B cell (primary cell): ENCODE measurements around the gene IGSF3. TPM values are rescaled to one million over a fixed set of nuclear protein-coding genes. Genes with fewer than 3 reads are reported as not detected.

ENCODE experiments used
- ATAC-seq: fragments of 200-7000 bp; cut with Tn5 transposase; one replicate; pipeline ENCODE4 v1.10.0; 2021; ENCODE audit warnings: low read depth, mild to moderate bottlenecking, moderate number of reproducible peaks, moderate library complexity
- CTCF ChIA-PET: fragments of 350-600 bp; sonication (Branson Sonifier 250); formaldehyde crosslinking; loops from one replicate; lab custom pipeline; 2021; ENCODE audit warnings: antibody characterized with exemption, inconsistent platforms; lab: Charles Lee
- POLR2A ChIA-PET: fragments of 350-600 bp; sonication (Branson Sonifier 250); formaldehyde crosslinking; loops from one replicate; lab custom pipeline; 2021; ENCODE audit warnings: antibody characterized with exemption; lab: Charles Lee
- DNase-seq: peaks from one replicate; pipeline ENCODE4 v3.0.0; 2013
- H2AFZ ChIP-seq: 2 replicates; pipeline ENCODE4 v1.6.1; 2012; ENCODE audit warnings: mild to moderate bottlenecking, low read depth, low read length; ENCODE audit not compliant: insufficient read depth, poor library complexity, severe bottlenecking
- H3K27ac ChIP-seq, 2 donors: 1 replicate in 1 of 2; 2 replicates in 1 of 2; pipeline ENCODE4 v1.5.1; 2012 to 2013; ENCODE audit warnings: low read length in 2 of 2, mild to moderate bottlenecking in 2 of 2, moderate library complexity in 1 of 2
- H3K27me3 ChIP-seq, 4 experiments: fragments of 200-600 bp in 1 of 4; sonication (generic) in 1 of 4; replicated peaks in 1 of 4; 1 replicate in 2 of 4; 2 replicates in 2 of 4; pipeline versions ENCODE4 v1.6.1 to v1.7.0; 2013 to 2016; ENCODE audit warnings: low read length in 3 of 4, mild to moderate bottlenecking in 2 of 4, mixed read lengths in 1 of 4, moderate library complexity in 1 of 4; ENCODE audit not compliant: insufficient read depth in 4 of 4, control insufficient read depth in 3 of 4; ENCODE audit errors: control extremely low read depth in 1 of 4
- H3K36me3 ChIP-seq, 2 experiments: replicated peaks in 1 of 2; 1 replicate in 1 of 2; 2 replicates in 1 of 2; pipeline versions ENCODE4 v1.6.1 to v1.7.1; 2013; ENCODE audit warnings: low read length in 1 of 2; ENCODE audit not compliant: insufficient read depth in 2 of 2, control insufficient read depth in 1 of 2; ENCODE audit errors: control extremely low read depth in 1 of 2, extremely low read depth in 1 of 2
- H3K4me1 ChIP-seq, 2 donors: fragments of 200-600 bp in 1 of 2; sonication (generic) in 1 of 2; 1 replicate in 1 of 2; 2 replicates in 1 of 2; pipeline versions ENCODE4 v1.5.1 to v1.6.1; 2013 to 2017; ENCODE audit warnings: low read length in 2 of 2; ENCODE audit not compliant: control insufficient read depth in 2 of 2, insufficient read depth in 2 of 2
- H3K4me2 ChIP-seq: replicated peaks from 2 replicates; pipeline ENCODE3; 2012; ENCODE audit warnings: mild to moderate bottlenecking, low read depth, low read length; ENCODE audit not compliant: poor library complexity, severe bottlenecking
- H3K4me3 ChIP-seq, 5 experiments: fragments of 200-600 bp in 1 of 5; sonication (generic) in 1 of 5; 1 replicate in 3 of 5; 2 replicates in 2 of 5; pipeline versions ENCODE4 v1.5.1 to v1.7.0; 2011 to 2016; ENCODE audit warnings: low read length in 4 of 5, mild to moderate bottlenecking in 4 of 5, low read depth in 2 of 5, control low read depth in 1 of 5, moderate library complexity in 1 of 5; ENCODE audit not compliant: insufficient read depth in 1 of 5; ENCODE audit errors: control extremely low read depth in 1 of 5, extremely low read depth in 1 of 5
- H3K79me2 ChIP-seq: fragments of 200-600 bp; sonication (generic); one replicate; pipeline ENCODE4 v1.6.0; 2016; ENCODE audit warnings: low read length; ENCODE audit not compliant: control insufficient read depth, insufficient read depth
- H3K9ac ChIP-seq: fragments of 200-600 bp; sonication (generic); 2 replicates; pipeline ENCODE4 v1.6.1; 2017; ENCODE audit warnings: mild to moderate bottlenecking, low read length, moderate library complexity
- H3K9me3 ChIP-seq, 3 donors: one replicate each; pipeline versions ENCODE4 v1.6.1 to v1.7.1; 2013; ENCODE audit warnings: low read length in 2 of 3; ENCODE audit not compliant: control insufficient read depth in 2 of 3, insufficient read depth in 1 of 3; ENCODE audit errors: control extremely low read depth in 1 of 3
- H4K20me1 ChIP-seq: 2 replicates; pipeline ENCODE4 v1.6.0; 2012; ENCODE audit warnings: mild to moderate bottlenecking, low read length; ENCODE audit not compliant: insufficient read depth, control insufficient read depth, poor library complexity, severe bottlenecking
- H3K27ac Mint-ChIP-seq: one replicate; pipeline ENCODE4 v1.8.0; 2021; ENCODE audit warnings: mixed read lengths
- H3K27me3 Mint-ChIP-seq: one replicate; pipeline ENCODE4 v1.8.0; 2021; ENCODE audit warnings: mixed read lengths
- H3K4me1 Mint-ChIP-seq: one replicate; pipeline ENCODE4 v1.8.0; 2021; ENCODE audit warnings: mixed read lengths
- H3K4me3 Mint-ChIP-seq: one replicate; pipeline ENCODE4 v1.8.0; 2021; ENCODE audit warnings: mixed read lengths
- H3K9me3 Mint-ChIP-seq: one replicate; pipeline ENCODE4 v1.8.0; 2022; ENCODE audit warnings: mixed read lengths; ENCODE audit not compliant: insufficient read depth
- EZH2 ChIP-seq: IDR thresholded peaks from 2 replicates; pipeline ENCODE4 v1.6.1; 2012; ENCODE audit warnings: borderline replicate concordance, low read depth, mild to moderate bottlenecking, moderate library complexity, low read length; ENCODE audit not compliant: insufficient read depth, poor library complexity, severe bottlenecking
- WGBS: methylation state at CpG from one replicate; pipeline ENCODE4 v1.1.5; 2013; ENCODE audit warnings: missing lambda C conversion rate; ENCODE audit not compliant: insufficient coverage; 5-methylcytosine and 5-hydroxymethylcytosine counted together
- intact Hi-C: fragments of 100-400 bp; cut with micrococcal nuclease; formaldehyde crosslinking; loops from one replicate; pipeline ENCODE4 v1.10.0; 2022
- polyA plus RNA-seq: library from polyadenylated mRNA; depleted of rRNA; stranded (reverse); fragments of >200 nt; gene quantifications from 2 replicates; pipeline ENCODE4 v1.2.3, GENCODE V29; 2012
- total RNA-seq, 2 donors: library from RNA; stranded (reverse); fragments of 120-200 nt in 1 of 2; gene quantifications; 1 replicate in 1 of 2; 2 replicates in 1 of 2; pipeline versions ENCODE4 v1.2.3 to v1.2.4, GENCODE V29; 2013 to 2022
- TF ChIP-seq, protein P1 (sequence below): fragments of 200-600 bp; IDR thresholded peaks from one replicate; pipeline ENCODE4 v1.8.0; 2022; ENCODE audit warnings: antibody characterized with exemption, mild to moderate bottlenecking

The IGSF3 gene
- total and polyA plus RNA-seq, 2 donors (not counting 1 experiment from before 2014, with no cell fraction given) = 0.49 TPM; not detected in 1

- CTCF ChIA-PET = interaction anchor here (0.6 to 4.5 kb wide), 9 partner anchors 12 to 418 kb away, joined by 3 to 27 read pairs (median 4); partner anchors contain the start of gene CD58
- Mint-ChIP-seq H3K4me3 (peak overlapping the region; percentile 65), H3K4me1 (peaks cover 82% of the 10 kb centered on the region), H3K9me3 (no peaks in the 10 kb centered on the region), H3K27ac (peak overlapping the region; percentile 88), H3K27me3 (no peaks in the 10 kb centered on the region)
- Histone ChIP-seq H3K4me3 (peak overlapping the region in 1 of 5 experiments; percentile 26), H3K27ac (peak overlapping the region; percentile 63 to 69), H3K4me1 (peaks cover 58 to 67% of the 10 kb centered on the region in 2 donors), H3K9ac (no peak overlapping the region), H3K79me2 (peaks cover 69% of the 10 kb centered on the region), H3K4me2 (peak overlapping the region; percentile 56), H2AFZ (peak overlapping the region; percentile 36), H3K36me3 (no peaks in the 10 kb centered on the region), H4K20me1 (no peaks in the 10 kb centered on the region), H3K9me3 (no peaks in the 10 kb centered on the region), H3K27me3 (no peaks in the 10 kb centered on the region)
- peak; percentile 65 for DNase-seq
- 34% methylated on average over 5 of the region's 6 CpGs for WGBS
- ATAC-seq = peak; percentile 76
- POLR2A ChIA-PET = interaction anchor here (0.6 to 1.6 kb wide), 4 partner anchors 8 to 406 kb away, joined by 3 to 6 read pairs (median 4); no protein-coding TSS in a partner anchor
- TF ChIP-seq EZH2 = no peak
- TF ChIP-seq, protein P1, sequence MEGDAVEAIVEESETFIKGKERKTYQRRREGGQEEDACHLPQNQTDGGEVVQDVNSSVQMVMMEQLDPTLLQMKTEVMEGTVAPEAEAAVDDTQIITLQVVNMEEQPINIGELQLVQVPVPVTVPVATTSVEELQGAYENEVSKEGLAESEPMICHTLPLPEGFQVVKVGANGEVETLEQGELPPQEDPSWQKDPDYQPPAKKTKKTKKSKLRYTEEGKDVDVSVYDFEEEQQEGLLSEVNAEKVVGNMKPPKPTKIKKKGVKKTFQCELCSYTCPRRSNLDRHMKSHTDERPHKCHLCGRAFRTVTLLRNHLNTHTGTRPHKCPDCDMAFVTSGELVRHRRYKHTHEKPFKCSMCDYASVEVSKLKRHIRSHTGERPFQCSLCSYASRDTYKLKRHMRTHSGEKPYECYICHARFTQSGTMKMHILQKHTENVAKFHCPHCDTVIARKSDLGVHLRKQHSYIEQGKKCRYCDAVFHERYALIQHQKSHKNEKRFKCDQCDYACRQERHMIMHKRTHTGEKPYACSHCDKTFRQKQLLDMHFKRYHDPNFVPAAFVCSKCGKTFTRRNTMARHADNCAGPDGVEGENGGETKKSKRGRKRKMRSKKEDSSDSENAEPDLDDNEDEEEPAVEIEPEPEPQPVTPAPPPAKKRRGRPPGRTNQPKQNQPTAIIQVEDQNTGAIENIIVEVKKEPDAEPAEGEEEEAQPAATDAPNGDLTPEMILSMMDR = no peak
- intact Hi-C loops = loop anchor here (2.0 to 10.0 kb wide), 5 partner anchors 14 to 184 kb away; partner anchors contain the start of genes ATP1A1 and CD58
These were observed 111.1 kb downstream of the IGSF3 start for GRCh38 chr1:116556289-116557006.

GRCh38 chr1:116554924-116555323 is 112.6 kb downstream of the IGSF3 start:
- H3K4me1 ChIP-seq = peaks cover 60 to 61% of the 10 kb centered on the region in 2 donors
- H4K20me1 ChIP-seq = no peaks in the 10 kb centered on the region
- no peak overlapping the region for H3K4me2 ChIP-seq
- Mint-ChIP-seq H3K4me1 (peaks cover 81% of the 10 kb centered on the region), H3K27ac (peak overlapping the region; percentile 72), H3K4me3 (peak overlapping the region; percentile 21), H3K9me3 (no peaks in the 10 kb centered on the region), H3K27me3 (no peaks in the 10 kb centered on the region)
- H3K9ac ChIP-seq = no peak overlapping the region
- CTCF ChIA-PET = interaction anchor here (3.3 kb wide), 1 partner anchor 19 kb away, joined by 16 read pairs; no protein-coding TSS in a partner anchor
- WGBS = 42% methylated on average over 2 of the region's 2 CpGs
- no peak for ATAC-seq
- no peaks in the 10 kb centered on the region for H3K27me3 ChIP-seq
- POLR2A ChIA-PET = no interaction called here
- intact Hi-C loops = loop anchor here (5.0 to 10.0 kb wide), 4 partner anchors 38 to 183 kb away; partner anchors contain the start of gene ATP1A1
- H3K36me3 ChIP-seq = no peaks in the 10 kb centered on the region
- no peak overlapping the region for H3K4me3 ChIP-seq
- no peak overlapping the region for H2AFZ ChIP-seq
- no peak overlapping the region for H3K27ac ChIP-seq
- no peaks in the 10 kb centered on the region for H3K9me3 ChIP-seq
- peaks cover 84% of the 10 kb centered on the region for H3K79me2 ChIP-seq
- no peak for TF ChIP-seq EZH2
- TF ChIP-seq, protein P1 = no peak
- no peak for DNase-seq
